NT2/D1 (cell line): ENCODE results near the gene TMCC1.
"Not testable (repeated sequence)": the region's sequence is repeated elsewhere in the genome, so short reads cannot be mapped to it uniquely, and the experiment has no call there.

Experiments
- DNase-seq: peaks from one replicate; pipeline ENCODE4 v3.0.0-alpha.2; 2011; ENCODE audit warnings: low read depth, low spot score
- H3K27me3 ChIP-seq: 2 replicates; pipeline ENCODE4 v1.6.0; 2011; ENCODE audit warnings: mild to moderate bottlenecking; ENCODE audit not compliant: insufficient read length, insufficient read depth
- H3K36me3 ChIP-seq: 2 replicates; pipeline ENCODE4 v1.6.1; 2011; ENCODE audit warnings: mild to moderate bottlenecking, low read length, mixed read lengths; ENCODE audit not compliant: insufficient read depth, insufficient read length
- H3K4me1 ChIP-seq: 2 replicates; pipeline ENCODE4 v1.5.1; 2011; ENCODE audit not compliant: insufficient read depth, insufficient read length
- H3K4me3 ChIP-seq: 2 replicates; pipeline ENCODE4 v1.5.1; 2011; ENCODE audit warnings: low read depth; ENCODE audit not compliant: insufficient read length
- H3K9ac ChIP-seq: 2 replicates; pipeline ENCODE4 v1.6.0; 2011; ENCODE audit warnings: low read depth; ENCODE audit not compliant: insufficient read length
- H3K9me3 ChIP-seq: 2 replicates; pipeline ENCODE4 v1.5.1; 2011; ENCODE audit warnings: mild to moderate bottlenecking, low read length; ENCODE audit not compliant: insufficient read depth
- SUZ12 ChIP-seq: IDR thresholded peaks from 2 replicates; pipeline ENCODE4 v1.6.1; 2011; ENCODE audit not compliant: insufficient read length, insufficient read depth; ENCODE audit errors: extremely low read depth
- YY1 ChIP-seq: IDR thresholded peaks from 2 replicates; pipeline ENCODE4 v1.6.1; 2011; ENCODE audit not compliant: insufficient read length, insufficient read depth
- ZNF274 ChIP-seq: IDR thresholded peaks from 2 replicates; pipeline ENCODE4 v1.6.1; 2011; ENCODE audit warnings: mild to moderate bottlenecking, low read depth, low read length

The TMCC1 gene

DNA sequence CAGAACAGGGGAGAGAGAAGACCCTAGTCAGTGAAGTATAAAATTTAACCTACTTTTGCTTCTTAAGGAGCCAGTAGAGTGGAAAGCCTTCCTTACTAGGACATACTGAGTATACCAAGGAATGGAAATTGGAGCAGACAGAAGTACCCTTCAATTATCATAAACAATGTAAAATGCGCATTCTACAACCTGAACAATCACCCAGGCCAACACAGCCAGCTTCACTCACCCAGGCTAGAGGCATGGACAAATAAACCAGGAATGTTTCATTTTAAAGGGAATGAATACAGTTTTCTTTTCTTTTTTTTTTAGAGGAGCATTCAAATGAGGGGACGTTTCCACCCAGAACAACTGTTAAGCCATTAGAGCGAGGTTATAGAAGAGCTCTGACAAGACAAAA lies 245.1 kb downstream of the TMCC1 start:
- Histone ChIP-seq H3K9me3 (no peaks in the 10 kb centered on the region), H3K4me3 (no peak overlapping the region), H3K27me3 (no peaks in the 10 kb centered on the region), H3K36me3 (peaks cover 3% of the 10 kb centered on the region), H3K4me1 (peaks cover 5% of the 10 kb centered on the region), H3K9ac (no peak overlapping the region)
- DNase-seq = no peak
- no peak for TF ChIP-seq SUZ12
- no peak for TF ChIP-seq ZNF274
- TF ChIP-seq YY1 = no peak

DNA sequence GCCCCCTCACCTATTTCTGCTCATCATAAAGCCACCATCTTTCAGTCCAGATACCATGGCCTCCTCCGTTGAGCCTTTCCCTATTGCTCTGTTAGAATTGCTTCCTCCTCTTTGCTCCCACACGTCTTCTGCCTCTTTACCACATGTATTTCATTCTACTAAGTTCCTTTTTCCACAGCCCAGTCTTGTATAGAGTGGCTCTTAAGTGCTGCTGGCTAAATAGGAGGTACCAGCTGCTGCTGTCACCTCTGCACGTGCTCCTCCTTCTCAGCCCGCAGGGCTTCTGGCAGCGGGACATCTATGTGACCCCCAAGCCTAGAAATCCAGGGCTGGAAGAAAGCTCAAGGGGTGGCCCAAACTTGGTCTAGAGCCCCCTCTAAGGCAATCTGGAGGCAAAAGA lies 248.2 kb downstream of the TMCC1 start:
- Histone ChIP-seq H3K9me3 (no peaks in the 10 kb centered on the region), H3K4me3 (no peak overlapping the region), H3K9ac (no peak overlapping the region), H3K27me3 (no peaks in the 10 kb centered on the region), H3K4me1 (no peaks in the 10 kb centered on the region), H3K36me3 (no peaks in the 10 kb centered on the region)
- no peak for DNase-seq
- no peak for TF ChIP-seq ZNF274
- TF ChIP-seq SUZ12 = no peak
- no peak for TF ChIP-seq YY1

DNA sequence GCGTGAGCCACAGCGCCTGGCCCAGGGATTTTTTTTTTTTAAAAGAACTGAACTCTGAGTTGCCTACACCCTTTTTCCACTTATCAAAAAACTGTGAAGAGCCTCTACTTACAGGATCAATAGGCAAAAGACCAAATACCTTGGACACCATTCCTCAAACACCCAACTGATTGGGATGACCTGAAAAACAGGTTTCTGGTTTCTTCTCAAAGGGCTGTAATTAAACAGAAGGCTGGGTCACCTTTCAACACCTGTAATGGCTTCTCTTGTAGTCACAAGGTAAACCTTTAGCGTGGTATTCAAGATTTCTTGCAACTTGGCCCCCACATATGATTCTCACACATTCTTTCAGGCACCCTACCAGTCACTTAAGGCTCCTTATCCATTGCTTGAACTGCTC lies 248.7 kb downstream of the TMCC1 start:
- H3K9me3 ChIP-seq = no peaks in the 10 kb centered on the region
- no peaks in the 10 kb centered on the region for H3K36me3 ChIP-seq
- H3K9ac ChIP-seq = no peak overlapping the region
- H3K4me3 ChIP-seq = no peak overlapping the region
- no peak for TF ChIP-seq YY1
- no peak for TF ChIP-seq SUZ12
- no peak for TF ChIP-seq ZNF274
- H3K27me3 ChIP-seq = no peaks in the 10 kb centered on the region
- no peaks in the 10 kb centered on the region for H3K4me1 ChIP-seq
- DNase-seq = no peak

DNA sequence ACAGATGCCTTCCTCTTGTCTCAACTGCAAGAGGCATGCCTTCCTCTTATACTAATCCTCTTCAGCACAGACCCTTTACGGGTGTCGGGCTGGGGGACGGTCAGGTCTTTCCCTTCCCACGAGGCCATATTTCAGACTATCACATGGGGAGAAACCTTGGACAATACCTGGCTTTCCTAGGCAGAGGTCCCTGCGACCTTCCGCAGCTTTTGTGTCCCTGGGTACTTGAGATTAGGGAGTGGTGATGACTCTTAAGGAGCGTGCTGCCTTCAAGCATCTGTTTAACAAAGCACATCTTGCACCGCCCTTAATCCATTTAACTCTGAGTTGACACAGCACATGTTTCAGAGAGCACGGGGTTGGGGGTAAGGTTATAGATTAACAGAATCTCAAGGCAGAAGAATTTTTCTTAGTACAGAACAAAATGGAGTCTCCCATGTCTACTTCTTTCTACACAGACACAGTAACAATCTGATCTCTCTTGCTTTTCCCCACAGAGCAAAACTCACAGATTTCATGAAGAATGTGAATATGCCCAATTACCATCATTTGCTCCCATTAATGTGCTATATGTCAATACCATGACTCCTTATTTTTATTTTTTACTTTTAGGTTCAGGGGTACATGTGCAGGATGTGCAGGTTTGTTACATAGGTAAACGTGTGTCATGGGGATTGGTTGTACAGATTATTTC lies 251.8 kb downstream of the TMCC1 start:
- not testable (repeated sequence) for H3K4me3 ChIP-seq, H3K4me1 ChIP-seq, DNase-seq, H3K36me3 ChIP-seq, H3K9me3 ChIP-seq, H3K9ac ChIP-seq, H3K27me3 ChIP-seq

DNA sequence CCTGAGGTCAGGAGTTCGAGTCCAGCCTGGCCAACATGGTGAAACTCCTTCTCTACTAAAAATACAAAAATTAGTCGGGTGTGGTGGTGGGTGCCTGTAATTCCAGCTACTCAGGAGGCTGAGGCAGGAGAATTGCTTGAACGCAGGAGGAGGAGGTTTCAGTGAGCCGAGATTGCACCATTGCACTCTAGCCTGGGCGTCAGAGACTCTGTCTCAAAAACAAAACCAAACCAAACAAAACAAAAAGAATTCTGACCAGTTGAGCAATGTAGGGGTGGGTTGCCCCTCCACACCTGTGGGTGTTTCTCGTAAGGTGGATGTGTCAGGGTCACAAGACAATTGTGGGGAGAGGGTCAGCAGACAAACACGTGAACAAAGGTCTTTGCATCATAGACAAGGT lies 252.5 kb downstream of the TMCC1 start:
- H3K9me3 ChIP-seq, H3K4me3 ChIP-seq, H3K4me1 ChIP-seq: not testable (repeated sequence)

DNA sequence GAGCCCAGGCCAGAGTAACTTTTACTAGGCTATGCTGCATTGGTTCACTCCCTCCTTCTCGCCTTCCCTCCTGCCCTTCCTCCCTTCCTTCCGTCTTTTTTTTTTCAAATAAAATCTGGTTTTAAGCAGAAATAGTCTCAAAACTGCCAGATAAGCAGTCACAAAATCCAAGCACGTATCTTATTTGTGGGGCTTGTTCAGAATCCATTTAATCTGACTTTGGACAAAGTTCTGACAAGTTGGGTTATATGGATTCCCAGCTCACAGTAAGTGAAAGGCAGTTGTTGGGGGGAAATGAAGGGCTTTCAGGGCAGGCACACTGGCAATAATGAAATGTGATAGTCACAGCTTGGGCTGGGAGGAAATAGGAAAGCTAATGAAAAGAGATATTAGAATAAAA lies 255.0 kb downstream of the TMCC1 start:
- Histone ChIP-seq H3K4me1 (no peaks in the 10 kb centered on the region), H3K36me3 (no peaks in the 10 kb centered on the region), H3K9me3 (peaks cover 9% of the 10 kb centered on the region; the same call in 1 of the 2 replicates), H3K9ac (no peak overlapping the region), H3K4me3 (no peak overlapping the region), H3K27me3 (no peaks in the 10 kb centered on the region)
- TF ChIP-seq ZNF274 = no peak
- no peak for TF ChIP-seq YY1
- no peak for TF ChIP-seq SUZ12
- no peak for DNase-seq

More for the DNA sequence above, 252.5 kb downstream of the TMCC1 start:
- H3K9ac ChIP-seq, H3K36me3 ChIP-seq, H3K27me3 ChIP-seq, DNase-seq: not testable (repeated sequence)

DNA sequence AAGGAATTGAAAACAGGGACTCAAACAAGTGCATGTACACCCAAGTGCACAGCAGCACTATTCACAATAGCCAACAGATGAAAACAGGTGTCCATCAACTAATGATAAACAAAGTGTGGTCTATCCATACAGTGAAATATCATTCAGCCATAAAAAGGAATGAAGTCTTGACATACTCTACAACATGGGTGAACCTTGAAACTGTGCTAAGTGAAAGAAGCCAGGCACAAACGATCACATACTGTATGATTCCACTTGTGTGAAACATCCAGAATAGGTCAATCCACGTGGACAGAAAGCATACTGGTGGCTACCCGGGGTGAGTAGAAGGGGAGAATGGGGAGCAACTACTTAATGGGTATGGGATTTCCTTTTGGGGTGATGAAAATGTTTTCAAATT lies 257.4 kb downstream of the TMCC1 start:
- H3K4me3 ChIP-seq = no peak overlapping the region
- no peak for TF ChIP-seq ZNF274
- no peak for TF ChIP-seq YY1
- TF ChIP-seq SUZ12 = no peak
- H3K27me3 ChIP-seq = no peaks in the 10 kb centered on the region
- DNase-seq = no peak
- H3K4me1 ChIP-seq = peaks cover 7% of the 10 kb centered on the region
- H3K9me3 ChIP-seq = peaks cover 9% of the 10 kb centered on the region; the same call in 1 of the 2 replicates
- no peak overlapping the region for H3K9ac ChIP-seq
- no peaks in the 10 kb centered on the region for H3K36me3 ChIP-seq

DNA sequence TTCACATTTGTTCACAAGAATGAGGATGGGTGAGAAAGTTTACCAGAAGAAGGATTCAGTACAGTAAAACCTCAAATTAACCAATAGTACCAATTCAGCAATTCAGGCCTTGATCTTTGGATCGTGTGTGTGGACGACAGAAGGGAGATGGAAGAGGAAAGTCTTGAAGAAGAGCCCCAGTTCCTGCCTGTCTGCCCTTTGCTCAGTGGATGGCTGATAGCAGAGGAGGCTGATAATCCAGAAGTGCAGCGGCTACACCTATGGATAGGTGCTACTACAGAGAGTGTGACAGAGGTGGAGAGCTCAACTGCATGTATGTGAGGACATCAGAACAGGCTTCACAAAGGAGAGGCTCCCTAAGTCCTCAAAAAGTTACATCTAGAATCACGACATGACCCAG lies 257.9 kb downstream of the TMCC1 start:
- Histone ChIP-seq H3K9me3 (peaks cover 9% of the 10 kb centered on the region; the same call in 1 of the 2 replicates), H3K27me3 (no peaks in the 10 kb centered on the region), H3K36me3 (no peaks in the 10 kb centered on the region), H3K4me3 (no peak overlapping the region), H3K4me1 (peaks cover 7% of the 10 kb centered on the region), H3K9ac (no peak overlapping the region)
- TF ChIP-seq SUZ12 = no peak
- TF ChIP-seq ZNF274 = no peak
- TF ChIP-seq YY1 = no peak
- DNase-seq = no peak
